HG03064 (cell line): ENCODE data around the gene TRMT1.
"Not testable (repeated sequence)": the region's sequence is repeated elsewhere in the genome, so short reads cannot be mapped to it uniquely, and the experiment has no call there.

Source experiments
- ATAC-seq: cut with Tn5 transposase; IDR thresholded peaks from one replicate; pipeline ENCODE4 v1.9.1; 2021; ENCODE audit warnings: low read depth; ENCODE audit not compliant: unreplicated experiment

The TRMT1 gene

DNA sequence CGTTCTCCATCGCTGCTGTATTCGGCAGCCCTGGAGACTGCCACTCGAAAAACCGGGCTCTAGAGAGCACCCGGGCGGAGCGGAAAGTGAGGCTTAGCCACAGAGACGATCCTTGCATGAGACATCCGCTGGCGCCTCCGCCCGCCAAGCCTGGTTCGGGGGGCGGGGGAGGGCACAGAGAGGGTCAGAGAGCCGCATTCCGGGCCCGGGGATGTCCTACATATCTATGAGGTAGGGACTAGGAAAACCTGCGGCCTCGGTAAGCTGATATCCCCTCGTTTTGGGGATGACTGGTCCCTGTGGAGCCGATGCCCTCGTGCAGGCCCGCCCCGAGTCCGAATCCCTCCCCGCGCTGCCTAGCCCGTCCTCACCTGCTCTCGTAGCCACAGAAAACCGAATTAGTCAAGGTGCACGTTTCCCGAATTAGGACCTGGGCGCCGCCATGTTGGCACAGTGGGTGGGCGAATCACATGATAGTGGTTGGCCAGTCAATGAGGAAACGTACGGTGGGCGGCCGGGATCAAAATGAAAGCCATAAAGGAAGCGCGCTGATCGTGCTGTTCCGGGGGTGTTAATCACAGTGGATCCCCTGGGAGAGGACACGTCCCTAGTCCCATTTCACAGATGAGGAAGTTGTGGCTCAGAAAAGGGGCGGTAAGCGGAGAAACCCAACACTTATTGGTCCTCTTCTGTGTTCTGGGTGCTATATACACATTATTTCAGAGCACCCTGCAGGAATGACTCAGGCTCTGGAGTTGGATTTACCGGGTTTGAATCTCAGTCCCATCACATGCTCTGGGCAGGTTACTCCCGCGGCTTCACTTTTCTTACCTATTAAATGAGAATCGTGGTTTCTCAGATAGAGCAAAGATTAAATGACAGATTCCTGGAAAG, at the start of gene TRMT1:
Gene TRMT1 (minus strand): TSS at position 459 of the 894 bp plus-strand sequence. CDS start 341 bp downstream, at position 118.
- no peak for ATAC-seq

DNA sequence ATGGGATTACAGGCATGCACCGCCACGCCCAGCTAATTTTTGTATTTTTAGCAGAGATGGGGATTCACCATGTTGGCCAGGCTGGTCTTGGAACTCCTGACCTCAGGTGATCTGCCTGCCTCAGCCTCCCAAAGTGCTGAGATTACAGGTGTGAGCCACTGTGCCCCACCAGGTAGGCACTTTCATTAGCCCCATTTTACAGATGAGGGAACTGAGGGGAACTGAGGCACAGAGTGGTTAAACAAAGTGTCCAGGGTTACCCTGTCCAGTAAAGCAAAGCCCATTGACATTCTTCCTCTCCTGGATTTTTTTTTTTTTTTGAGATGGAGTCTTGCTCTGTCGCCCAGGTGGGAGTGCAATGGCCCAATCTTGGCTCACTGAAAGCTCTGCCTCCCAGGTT, 49.6 kb upstream of the TRMT1 start:
- ATAC-seq: not testable (repeated sequence)

DNA sequence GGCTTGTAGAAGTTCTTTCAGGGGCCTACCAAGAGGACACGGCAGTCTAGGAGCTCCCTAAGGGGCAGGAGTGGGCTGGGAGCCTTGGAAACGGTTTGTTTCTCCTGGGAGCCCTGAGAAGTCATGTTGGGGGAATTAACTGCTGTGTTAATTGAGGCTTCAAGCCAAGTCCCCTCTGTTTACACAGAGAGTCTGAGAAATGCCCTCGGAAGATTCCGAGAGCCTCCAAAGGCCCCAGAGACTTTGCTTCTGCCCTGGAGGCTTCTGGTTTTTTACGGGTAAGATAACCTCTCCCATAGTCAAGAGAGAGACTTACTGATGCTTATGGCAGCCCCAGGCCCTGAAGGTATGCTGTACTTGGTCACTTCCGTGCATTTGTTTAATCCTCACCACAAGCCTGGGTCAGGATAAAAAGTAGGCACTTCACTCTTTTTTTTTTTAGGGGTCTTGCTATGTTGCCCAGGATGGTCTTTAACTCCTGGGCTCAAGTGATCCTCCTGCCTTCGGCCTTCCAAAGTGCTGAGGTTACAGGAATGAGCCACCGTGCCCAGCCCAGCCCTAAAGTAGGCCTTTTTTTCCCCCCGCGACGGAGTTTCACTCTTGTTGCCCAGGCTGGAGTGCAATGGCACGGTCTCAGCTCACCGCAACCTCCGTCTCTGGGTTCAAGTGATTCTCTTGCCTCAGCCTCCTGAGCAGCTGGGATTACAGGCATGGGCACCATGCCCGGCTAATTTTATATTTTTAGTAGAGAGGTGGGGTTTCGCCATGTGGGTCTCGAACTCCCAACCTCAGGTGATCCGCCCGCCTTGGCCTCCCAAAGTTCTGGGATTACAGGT, 48.8 kb upstream of the TRMT1 start:
- ATAC-seq: no peak

GRCh38 chr19:13164343-13165161, 48.0 kb upstream of the TRMT1 start:
- no peak for ATAC-seq

- no peak for ATAC-seq
Measured at GRCh38 chr19:13163609-13164342, 47.2 kb upstream of the TRMT1 start.

- ATAC-seq: peak; percentile 46
Measured at GRCh38 chr19:13162724-13163608, 46.4 kb upstream of the TRMT1 start.

DNA sequence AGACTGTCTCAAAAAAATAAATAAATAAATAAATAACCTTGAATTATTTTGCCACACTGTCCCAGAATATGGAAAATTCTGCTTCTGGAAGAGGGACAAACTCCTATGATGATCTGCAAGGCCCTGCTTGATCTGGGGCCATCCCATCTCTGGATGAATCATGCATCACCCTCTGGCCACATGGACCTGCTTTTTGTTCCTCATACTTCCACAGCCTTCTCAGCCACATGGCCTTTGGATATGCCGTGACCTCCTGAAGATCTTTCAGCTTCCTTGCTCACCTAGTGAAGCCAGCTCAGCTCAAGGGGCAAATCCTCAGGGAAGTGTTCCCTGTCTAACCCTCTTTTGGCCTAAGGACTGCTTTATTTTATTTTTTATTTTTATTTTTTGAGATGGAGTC, 44.0 kb upstream of the TRMT1 start:
- no peak for ATAC-seq

DNA sequence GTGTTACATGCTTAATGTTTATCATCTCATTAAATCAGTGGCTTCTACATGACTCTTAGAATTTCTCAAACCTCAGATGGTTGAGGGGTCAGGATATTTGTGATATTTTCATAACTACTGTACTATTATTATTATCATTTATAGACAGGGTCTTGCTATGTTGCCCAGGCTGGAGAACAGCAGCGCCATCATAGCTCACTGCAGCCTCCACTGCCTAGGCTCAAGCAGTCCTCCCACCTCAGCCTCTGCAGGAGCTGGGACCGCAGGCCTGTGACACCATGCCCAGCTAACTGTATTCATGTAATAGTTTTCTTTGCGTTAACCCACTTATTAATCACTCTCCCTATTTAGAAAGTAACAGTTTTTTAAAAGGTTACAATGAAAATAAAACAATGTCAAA, 43.2 kb upstream of the TRMT1 start:
- ATAC-seq: no peak

GRCh38 chr19:13155472-13156359, 39.2 kb upstream of the TRMT1 start:
- no peak for ATAC-seq

GRCh38 chr19:13154911-13155471, 38.5 kb upstream of the TRMT1 start:
- no peak for ATAC-seq

DNA sequence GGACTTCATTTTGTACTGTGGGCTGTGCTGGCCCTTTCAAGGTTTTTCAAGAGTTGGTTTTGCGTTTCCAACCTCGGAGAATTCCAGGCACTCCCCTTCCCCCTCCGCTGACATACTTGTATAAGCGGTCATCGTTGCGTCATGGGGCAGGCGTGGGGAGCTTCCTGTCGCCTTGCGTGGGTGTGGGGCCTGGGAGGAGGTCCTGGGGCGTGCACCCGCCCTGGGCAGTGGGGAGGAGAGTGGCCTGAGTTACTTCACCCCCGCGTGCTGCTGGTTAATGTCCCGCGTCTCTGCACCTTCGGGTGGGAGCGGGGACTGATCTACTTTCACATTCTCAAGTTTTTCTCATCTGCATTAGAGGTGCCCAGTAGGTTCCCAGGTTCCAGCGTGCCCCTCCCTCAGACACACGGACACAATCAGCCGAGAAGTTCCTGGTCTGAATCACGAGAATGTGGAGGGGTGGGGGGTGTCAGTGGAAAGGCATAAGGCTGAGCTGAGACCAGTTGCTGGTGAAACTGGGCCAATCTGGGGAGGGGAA, 37.8 kb upstream of the TRMT1 start:
- no peak for ATAC-seq

- ATAC-seq: no peak
Measured at GRCh38 chr19:13153569-13154240, 37.2 kb upstream of the TRMT1 start.

GRCh38 chr19:13152974-13153568, 36.5 kb upstream of the TRMT1 start:
- ATAC-seq: no peak

DNA sequence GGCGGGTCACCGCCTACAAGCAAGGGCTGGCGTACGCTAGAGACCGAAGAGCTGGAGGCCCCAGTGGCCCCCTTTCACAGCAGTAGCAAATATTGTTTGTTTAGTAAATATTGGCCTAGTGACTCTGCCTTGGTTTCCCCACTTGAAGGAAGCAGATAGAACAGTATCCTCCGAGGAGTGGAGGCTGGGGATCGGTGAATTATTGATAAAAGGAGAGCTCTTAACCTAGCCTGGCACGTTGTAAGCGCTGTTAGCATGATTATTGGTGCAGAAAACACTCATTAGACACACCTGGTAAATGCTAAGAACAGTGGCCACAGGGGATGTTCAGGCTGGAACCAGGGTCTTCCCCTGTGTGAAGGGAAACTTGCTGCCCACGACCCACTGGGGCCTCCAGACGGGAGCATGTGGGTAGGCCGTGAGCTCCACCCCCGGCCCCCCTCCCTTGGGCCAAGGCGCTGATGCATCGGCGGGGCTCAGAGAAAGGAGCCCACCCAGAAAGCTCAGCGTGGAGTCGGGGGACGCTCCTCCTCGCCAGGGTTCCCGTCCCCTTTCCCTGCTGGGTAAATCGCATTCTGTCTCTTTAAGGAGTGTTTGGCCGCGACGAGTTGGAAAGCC, 35.9 kb upstream of the TRMT1 start:
- ATAC-seq: no peak

DNA sequence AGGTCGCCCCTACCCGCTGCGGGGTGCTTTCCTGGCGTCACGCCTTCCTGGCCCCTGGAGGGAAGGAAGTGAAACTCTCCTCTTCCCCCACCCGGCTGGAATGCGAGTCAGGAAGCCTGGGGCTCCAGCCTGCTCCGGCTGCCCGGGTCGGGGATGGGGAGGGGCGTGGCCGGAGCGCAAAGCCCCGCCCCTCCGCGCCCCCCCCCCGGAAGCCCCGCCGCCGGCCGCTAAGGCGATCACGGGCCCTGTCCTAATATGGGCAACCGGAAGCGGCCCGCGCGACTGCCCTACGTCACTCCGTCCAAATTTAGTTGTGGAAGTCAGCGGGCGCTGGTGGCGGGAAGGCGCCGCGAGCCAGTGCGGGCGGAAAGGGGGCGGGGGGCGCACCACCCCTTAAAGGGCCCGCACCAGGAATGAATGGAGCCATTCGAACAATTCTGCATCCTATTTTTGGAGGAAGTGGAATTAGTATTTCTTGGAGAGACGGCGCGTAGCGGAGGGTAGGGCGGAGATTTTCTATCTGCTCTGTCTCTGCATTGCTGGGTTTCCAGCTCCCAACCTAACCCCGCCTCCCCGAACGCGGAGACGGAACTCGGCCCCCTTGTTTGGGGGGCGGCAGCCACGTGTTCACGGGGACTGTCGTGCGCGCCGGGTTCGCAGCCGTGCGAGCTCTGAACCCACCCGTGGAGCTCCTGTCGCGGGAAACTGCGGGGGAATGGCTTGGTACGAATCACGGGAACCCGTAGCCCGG, 35.2 kb upstream of the TRMT1 start:
- ATAC-seq: no peak
